Thyroid gland (tissue), 4 donors: Measurements from ENCODE around the gene FAM209B.
A peak's percentile ranks its signal among the peaks of the same experiment; 100 is the strongest.

Experiments
- POLR2A ChIP-seq, 2 donors: fragments of 450-650 bp; IDR thresholded peaks; one replicate each; pipeline ENCODE4 v1.6.1; 2017; ENCODE audit warnings: antibody characterized with exemption in 2 of 2, mild to moderate bottlenecking in 2 of 2, moderate library complexity in 1 of 2
- TF ChIP-seq, protein P1 (sequence below), 6 experiments: fragments of 200-600 bp in 3 of 6; fragments of 450-650 bp in 3 of 6; sonication (generic) in 3 of 6; IDR thresholded peaks; one replicate each; pipeline ENCODE4 v1.5.1; 2016 to 2019; ENCODE audit warnings: antibody characterized with exemption in 6 of 6, mild to moderate bottlenecking in 2 of 6, inconsistent platforms in 1 of 6, moderate library complexity in 1 of 6

DNA sequence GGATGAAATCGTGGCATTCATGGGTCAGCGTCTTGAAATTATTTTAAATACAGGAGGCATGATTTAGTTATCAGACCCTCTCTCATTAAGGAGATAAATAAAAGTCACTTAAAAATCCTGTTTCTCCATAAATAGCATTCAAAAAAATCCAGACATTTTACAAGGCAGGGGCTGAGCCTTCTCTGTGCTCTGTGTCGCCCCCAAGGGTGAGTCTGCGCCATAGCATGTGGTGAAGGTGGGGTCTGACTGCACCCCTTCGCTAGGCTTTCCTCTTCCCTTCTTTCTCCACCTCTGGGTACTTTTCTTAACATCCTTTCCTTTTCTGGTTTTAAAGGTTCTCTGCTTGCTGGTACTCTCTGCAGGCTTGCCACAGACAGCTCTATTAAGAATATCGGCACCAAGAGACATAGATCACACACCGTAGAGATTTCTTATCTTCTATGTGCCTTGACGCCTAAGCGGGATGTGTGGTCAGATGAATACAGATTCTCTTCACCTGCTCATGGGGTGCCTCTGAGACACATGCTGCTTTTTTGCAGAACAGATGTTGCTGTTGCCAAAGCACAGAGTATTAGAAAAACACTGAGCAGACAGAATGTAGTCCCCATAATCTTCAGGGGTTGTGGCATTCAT, 28.6 kb upstream of the FAM209B start:
- TF ChIP-seq, protein P1, sequence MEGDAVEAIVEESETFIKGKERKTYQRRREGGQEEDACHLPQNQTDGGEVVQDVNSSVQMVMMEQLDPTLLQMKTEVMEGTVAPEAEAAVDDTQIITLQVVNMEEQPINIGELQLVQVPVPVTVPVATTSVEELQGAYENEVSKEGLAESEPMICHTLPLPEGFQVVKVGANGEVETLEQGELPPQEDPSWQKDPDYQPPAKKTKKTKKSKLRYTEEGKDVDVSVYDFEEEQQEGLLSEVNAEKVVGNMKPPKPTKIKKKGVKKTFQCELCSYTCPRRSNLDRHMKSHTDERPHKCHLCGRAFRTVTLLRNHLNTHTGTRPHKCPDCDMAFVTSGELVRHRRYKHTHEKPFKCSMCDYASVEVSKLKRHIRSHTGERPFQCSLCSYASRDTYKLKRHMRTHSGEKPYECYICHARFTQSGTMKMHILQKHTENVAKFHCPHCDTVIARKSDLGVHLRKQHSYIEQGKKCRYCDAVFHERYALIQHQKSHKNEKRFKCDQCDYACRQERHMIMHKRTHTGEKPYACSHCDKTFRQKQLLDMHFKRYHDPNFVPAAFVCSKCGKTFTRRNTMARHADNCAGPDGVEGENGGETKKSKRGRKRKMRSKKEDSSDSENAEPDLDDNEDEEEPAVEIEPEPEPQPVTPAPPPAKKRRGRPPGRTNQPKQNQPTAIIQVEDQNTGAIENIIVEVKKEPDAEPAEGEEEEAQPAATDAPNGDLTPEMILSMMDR (IDR thresholded peaks at IDR 0.05), result peak in 3 of 6 experiments; percentile 10 to 35 (median 11)
- TF ChIP-seq POLR2A (IDR thresholded peaks at IDR 0.05), result no peak
